Measurements from ENCODE around the gene PYDC1. TPM values are rescaled to one million over a fixed set of nuclear protein-coding genes. Genes with fewer than 3 reads are reported as not detected.

PYDC1 gene
- total RNA-seq, 5 donors from 2014 or later (not counting 1 experiment from before 2014, with no cell fraction given), result not detected

- Histone ChIP-seq H3K27ac (ENCODE audit: low read length) (peak overlapping the region; percentile 38), H3K4me3 (ENCODE audit: control insufficient read depth in 1 of 2, extremely low read depth in 1 of 2, low read length in 1 of 2) (no peak overlapping the region), H3K36me3 (ENCODE audit: control insufficient read depth in 2 of 2, extremely low read depth in 1 of 2, insufficient read depth in 1 of 2, low read length in 1 of 2) (peaks cover 13 to 99% of the 10 kb centered on the region in 2 donors), H3K27me3 (replicated peaks in 1 of 2; ENCODE audit: control insufficient read depth in 2 of 2, extremely low read depth in 1 of 2, insufficient read depth in 2 of 2, low read length in 1 of 2) (no peaks in the 10 kb centered on the region), H3K9me3 (no peaks in the 10 kb centered on the region), H3K4me1 (ENCODE audit: control insufficient read depth in 1 of 2, extremely low read depth in 1 of 2, insufficient read depth in 2 of 2, low read length in 2 of 2) (peaks cover 34 to 62% of the 10 kb centered on the region in 2 experiments)
- Mint-ChIP-seq H3K27ac (peak overlapping the region; percentile 72 to 77), H3K4me3 (peak overlapping the region in 2 of 3 donors; percentile 19 to 29), H3K27me3 (no peaks in the 10 kb centered on the region), H3K9me3 (no peaks in the 10 kb centered on the region), H3K36me3 (peaks cover 91% of the 10 kb centered on the region), H3K4me1 (peaks cover 82 to 94% (median 83%) of the 10 kb centered on the region in 3 donors)
- DNase-seq (no peak), ATAC-seq (replicated peaks in 1 of 4) (no peak)
- ChIA-PET POLR2A (interaction anchor here (1.0 to 1.6 kb wide), 3 partner anchors 9 to 13 kb away, joined by 3 to 10 read pairs (median 6); partner anchors contain the start of genes FUS (in 1 of the 2) and PYCARD (in 1 of the 2)), CTCF (no interaction called here)
- 86% methylated on average over 1 of the region's 3 CpGs for WGBS (ENCODE audit: insufficient coverage)
Observed at GRCh38 chr16:31188450-31189411, 28.2 kb downstream of the PYDC1 start.

GRCh38 chr16:31187808-31188189 is 29.1 kb downstream of the PYDC1 start:
- Histone ChIP-seq H3K36me3 (ENCODE audit: control insufficient read depth in 2 of 2, extremely low read depth in 1 of 2, insufficient read depth in 1 of 2, low read length in 1 of 2) (peaks cover 10 to 98% of the 10 kb centered on the region in 2 donors), H3K4me1 (ENCODE audit: control insufficient read depth in 1 of 2, extremely low read depth in 1 of 2, insufficient read depth in 2 of 2, low read length in 2 of 2) (peaks cover 43 to 63% of the 10 kb centered on the region in 2 experiments), H3K27ac (ENCODE audit: low read length) (no peak overlapping the region), H3K9me3 (no peaks in the 10 kb centered on the region), H3K4me3 (ENCODE audit: control insufficient read depth in 1 of 2, extremely low read depth in 1 of 2, low read length in 1 of 2) (no peak overlapping the region), H3K27me3 (replicated peaks in 1 of 2; ENCODE audit: control insufficient read depth in 2 of 2, extremely low read depth in 1 of 2, insufficient read depth in 2 of 2, low read length in 1 of 2) (no peaks in the 10 kb centered on the region)
- 100% methylated on average over 4 of the region's 8 CpGs for WGBS (ENCODE audit: insufficient coverage)
- Mint-ChIP-seq H3K4me1 (peaks cover 87 to 94% (median 89%) of the 10 kb centered on the region in 3 donors), H3K27me3 (no peaks in the 10 kb centered on the region), H3K4me3 (peak overlapping the region in 1 of 3 donors; percentile 10), H3K36me3 (peaks cover 92% of the 10 kb centered on the region), H3K27ac (peak overlapping the region; percentile 34 to 39), H3K9me3 (no peaks in the 10 kb centered on the region)
- ATAC-seq (replicated peaks in 1 of 4) (no peak), DNase-seq (no peak)
- POLR2A ChIA-PET, result no interaction called here
- CTCF ChIA-PET, result interaction anchor here in 1 of 2 donors (1.2 kb wide), 1 partner anchor 10 kb away, joined by 4 read pairs; no protein-coding TSS in a partner anchor

GRCh38 chr16:31186930-31187807 is 29.8 kb downstream of the PYDC1 start:
- Mint-ChIP-seq H3K4me3 (peak overlapping the region in 2 of 3 donors; percentile 7 to 97), H3K36me3 (peaks cover 94% of the 10 kb centered on the region), H3K4me1 (peaks cover 92 to 100% (median 95%) of the 10 kb centered on the region in 3 donors), H3K9me3 (no peaks in the 10 kb centered on the region), H3K27ac (peak overlapping the region; percentile 46 to 82), H3K27me3 (no peaks in the 10 kb centered on the region)
- no peak overlapping the region for H3K4me3 ChIP-seq (ENCODE audit: control insufficient read depth in 1 of 2, extremely low read depth in 1 of 2, low read length in 1 of 2)
- 93% methylated on average over 10 of the region's 10 CpGs for WGBS (ENCODE audit: insufficient coverage)
- ChIA-PET POLR2A (no interaction called here), CTCF (interaction anchor here in 1 of 2 donors (1.2 kb wide), 1 partner anchor 10 kb away, joined by 4 read pairs; no protein-coding TSS in a partner anchor)
- no peak for ATAC-seq (replicated peaks in 1 of 4)
- peaks cover 48 to 68% of the 10 kb centered on the region in 2 experiments for H3K4me1 ChIP-seq (ENCODE audit: control insufficient read depth in 1 of 2, extremely low read depth in 1 of 2, insufficient read depth in 2 of 2, low read length in 2 of 2)
- DNase-seq, result no peak
- H3K36me3 ChIP-seq (ENCODE audit: control insufficient read depth in 2 of 2, extremely low read depth in 1 of 2, insufficient read depth in 1 of 2, low read length in 1 of 2), result peaks cover 12 to 98% of the 10 kb centered on the region in 2 donors
- no peaks in the 10 kb centered on the region for H3K27me3 ChIP-seq (replicated peaks in 1 of 2; ENCODE audit: control insufficient read depth in 2 of 2, extremely low read depth in 1 of 2, insufficient read depth in 2 of 2, low read length in 1 of 2)
- H3K9me3 ChIP-seq, result no peaks in the 10 kb centered on the region
- H3K27ac ChIP-seq (ENCODE audit: low read length), result peak overlapping the region; percentile 14

GRCh38 chr16:31186176-31186575 is 30.8 kb downstream of the PYDC1 start:
- Histone ChIP-seq H3K27me3 (replicated peaks in 1 of 2; ENCODE audit: control insufficient read depth in 2 of 2, extremely low read depth in 1 of 2, insufficient read depth in 2 of 2, low read length in 1 of 2) (no peaks in the 10 kb centered on the region), H3K9me3 (no peaks in the 10 kb centered on the region), H3K27ac (ENCODE audit: low read length) (peak overlapping the region; percentile 14), H3K4me1 (ENCODE audit: control insufficient read depth in 1 of 2, extremely low read depth in 1 of 2, insufficient read depth in 2 of 2, low read length in 2 of 2) (peaks cover 56 to 78% of the 10 kb centered on the region in 2 experiments), H3K4me3 (ENCODE audit: control insufficient read depth in 1 of 2, extremely low read depth in 1 of 2, low read length in 1 of 2) (peak overlapping the region in 1 of 2 donors; percentile 7), H3K36me3 (ENCODE audit: control insufficient read depth in 2 of 2, extremely low read depth in 1 of 2, insufficient read depth in 1 of 2, low read length in 1 of 2) (peaks cover 12 to 92% of the 10 kb centered on the region in 2 donors)
- Mint-ChIP-seq H3K9me3 (no peaks in the 10 kb centered on the region), H3K27ac (peak overlapping the region; percentile 69 to 82), H3K27me3 (no peaks in the 10 kb centered on the region), H3K4me3 (peak overlapping the region; percentile 1 to 97 (median 32)), H3K4me1 (peaks cover 93 to 100% (median 95%) of the 10 kb centered on the region in 3 donors), H3K36me3 (peaks cover 92% of the 10 kb centered on the region)
- ChIA-PET POLR2A (interaction anchor here in 1 of 2 donors (1.0 to 1.2 kb wide), 2 partner anchors 12 to 20 kb away, joined by 4 to 6 read pairs; no protein-coding TSS in a partner anchor), CTCF (no interaction called here)
- DNase-seq (no peak), ATAC-seq (replicated peaks in 1 of 4) (peak in 1 of 4 experiments; percentile 18)
- WGBS (ENCODE audit: insufficient coverage), result 25% methylated on average over 2 of the region's 7 CpGs

DNA sequence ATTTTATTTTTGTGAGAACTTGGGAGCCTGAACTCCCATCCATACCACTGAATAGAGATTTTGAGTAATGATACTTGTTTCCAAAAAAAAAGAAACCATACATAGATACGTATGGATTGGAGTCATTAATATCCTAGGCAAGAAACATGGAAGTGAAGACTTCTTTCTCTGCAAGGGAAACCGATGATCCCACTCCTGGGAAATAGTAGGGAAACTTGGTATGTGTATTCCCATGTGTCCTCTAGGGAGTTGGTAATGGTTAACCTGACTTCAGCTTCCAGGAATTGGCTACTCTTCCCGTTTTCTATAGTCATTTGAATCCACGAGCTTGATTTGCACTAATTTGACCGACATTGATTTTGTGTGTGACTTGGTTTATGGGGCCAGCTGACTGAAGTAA is 31.6 kb downstream of the PYDC1 start:
- Mint-ChIP-seq H3K4me3 (peak overlapping the region in 2 of 3 donors; percentile 17 to 97), H3K27me3 (no peaks in the 10 kb centered on the region), H3K4me1 (peaks cover 85 to 95% (median 89%) of the 10 kb centered on the region in 3 donors), H3K27ac (peak overlapping the region; percentile 69 to 82), H3K9me3 (no peaks in the 10 kb centered on the region), H3K36me3 (peaks cover 85% of the 10 kb centered on the region)
- CTCF ChIA-PET, result no interaction called here
- peaks cover 56 to 82% of the 10 kb centered on the region in 2 experiments for H3K4me1 ChIP-seq (ENCODE audit: control insufficient read depth in 1 of 2, extremely low read depth in 1 of 2, insufficient read depth in 2 of 2, low read length in 2 of 2)
- no peak overlapping the region for H3K4me3 ChIP-seq (ENCODE audit: control insufficient read depth in 1 of 2, extremely low read depth in 1 of 2, low read length in 1 of 2)
- POLR2A ChIA-PET, result interaction anchor here in 1 of 2 donors (1.2 kb wide), 1 partner anchor 13 kb away, joined by 4 read pairs; no protein-coding TSS in a partner anchor
- no peaks in the 10 kb centered on the region for H3K27me3 ChIP-seq (replicated peaks in 1 of 2; ENCODE audit: control insufficient read depth in 2 of 2, extremely low read depth in 1 of 2, insufficient read depth in 2 of 2, low read length in 1 of 2)
- no peaks in the 10 kb centered on the region for H3K9me3 ChIP-seq
- H3K27ac ChIP-seq (ENCODE audit: low read length), result no peak overlapping the region
- DNase-seq (no peak), ATAC-seq (replicated peaks in 1 of 4) (no peak)
- H3K36me3 ChIP-seq (ENCODE audit: control insufficient read depth in 2 of 2, extremely low read depth in 1 of 2, insufficient read depth in 1 of 2, low read length in 1 of 2), result peaks cover 12 to 84% of the 10 kb centered on the region in 2 donors
- WGBS (ENCODE audit: insufficient coverage), result 80% methylated on average over 1 of the region's 5 CpGs

Data from T-cell (primary cell).